Measurements from ENCODE around the gene FOXO3. TPM values are rescaled to one million over a fixed set of nuclear protein-coding genes. Genes with fewer than 3 reads are reported as not detected.

Gene FOXO3
- total and polyA plus RNA-seq, 2 experiments from 2014 or later: 20.2 to 20.8 TPM

GRCh38 chr6:108669673-108670072 is 109.0 kb downstream of the FOXO3 start:
- no peaks in the 10 kb centered on the region for H3K9me3 ChIP-seq (ENCODE audit: low read depth)
- TF ChIP-seq CTCF (IDR thresholded peaks at IDR 0.05; ENCODE audit: low read depth, low read length): no peak
- DNase-seq (ENCODE audit: low read depth in 1 of 2, low spot score in 1 of 2): no peak

GRCh38 chr6:108671175-108671574 is 110.5 kb downstream of the FOXO3 start:
- Histone ChIP-seq H3K36me3 (no peaks in the 10 kb centered on the region), H3K27ac (no peak overlapping the region), H3K9me3 (ENCODE audit: low read depth) (no peaks in the 10 kb centered on the region), H3K4me3 (no peak overlapping the region), H3K4me1 (ENCODE audit: low read depth) (peaks cover 44% of the 10 kb centered on the region), H3K27me3 (no peaks in the 10 kb centered on the region)
- TF ChIP-seq CTCF (IDR thresholded peaks at IDR 0.05; ENCODE audit: low read depth, low read length): no peak
- DNase-seq (ENCODE audit: low read depth in 1 of 2, low spot score in 1 of 2): no peak

More at GRCh38 chr6:108669673-108670072, 109.0 kb downstream of the FOXO3 start:
- Histone ChIP-seq H3K27ac (no peak overlapping the region), H3K27me3 (no peaks in the 10 kb centered on the region), H3K4me1 (ENCODE audit: low read depth) (peaks cover 31% of the 10 kb centered on the region), H3K4me3 (no peak overlapping the region), H3K36me3 (no peaks in the 10 kb centered on the region)

- H3K4me1 ChIP-seq (ENCODE audit: low read depth): peaks cover 45% of the 10 kb centered on the region
- no peak for DNase-seq (ENCODE audit: low read depth in 1 of 2, low spot score in 1 of 2)
- H3K36me3 ChIP-seq: no peaks in the 10 kb centered on the region
- no peaks in the 10 kb centered on the region for H3K9me3 ChIP-seq (ENCODE audit: low read depth)
- H3K4me3 ChIP-seq: no peak overlapping the region
- no peaks in the 10 kb centered on the region for H3K27me3 ChIP-seq
- no peak for TF ChIP-seq CTCF (IDR thresholded peaks at IDR 0.05; ENCODE audit: low read depth, low read length)
- H3K27ac ChIP-seq: no peak overlapping the region
Observed at GRCh38 chr6:108671790-108672189, 111.1 kb downstream of the FOXO3 start.

- DNase-seq (ENCODE audit: low read depth in 1 of 2, low spot score in 1 of 2): no peak
- Histone ChIP-seq H3K27me3 (no peaks in the 10 kb centered on the region), H3K4me1 (ENCODE audit: low read depth) (peaks cover 43% of the 10 kb centered on the region), H3K27ac (no peak overlapping the region), H3K4me3 (no peak overlapping the region), H3K36me3 (no peaks in the 10 kb centered on the region), H3K9me3 (ENCODE audit: low read depth) (no peaks in the 10 kb centered on the region)
- no peak for TF ChIP-seq CTCF (IDR thresholded peaks at IDR 0.05; ENCODE audit: low read depth, low read length)
Observed at GRCh38 chr6:108672641-108673040, 111.9 kb downstream of the FOXO3 start.

GRCh38 chr6:108673153-108673552 is 112.4 kb downstream of the FOXO3 start:
- H3K4me3 ChIP-seq: no peak overlapping the region
- TF ChIP-seq CTCF (IDR thresholded peaks at IDR 0.05; ENCODE audit: low read depth, low read length): no peak
- H3K27me3 ChIP-seq: no peaks in the 10 kb centered on the region
- H3K36me3 ChIP-seq: no peaks in the 10 kb centered on the region
- DNase-seq (ENCODE audit: low read depth in 1 of 2, low spot score in 1 of 2): no peak
- no peak overlapping the region for H3K27ac ChIP-seq
- H3K4me1 ChIP-seq (ENCODE audit: low read depth): peaks cover 41% of the 10 kb centered on the region
- no peaks in the 10 kb centered on the region for H3K9me3 ChIP-seq (ENCODE audit: low read depth)

- peaks cover 38% of the 10 kb centered on the region for H3K4me1 ChIP-seq (ENCODE audit: low read depth)
- no peaks in the 10 kb centered on the region for H3K27me3 ChIP-seq
- H3K4me3 ChIP-seq: no peak overlapping the region
- H3K9me3 ChIP-seq (ENCODE audit: low read depth): no peaks in the 10 kb centered on the region
- DNase-seq (ENCODE audit: low read depth in 1 of 2, low spot score in 1 of 2): no peak
- no peak overlapping the region for H3K27ac ChIP-seq
- no peaks in the 10 kb centered on the region for H3K36me3 ChIP-seq
- TF ChIP-seq CTCF (IDR thresholded peaks at IDR 0.05; ENCODE audit: low read depth, low read length): no peak
Observed at GRCh38 chr6:108673602-108674001, 112.9 kb downstream of the FOXO3 start.

Measured in cardiac muscle cell (in vitro differentiated cells and primary cell).